ENCODE results near the gene RASD2.

GRCh38 chr22:35540595-35541253, at the start of gene RASD2:
- TF ChIP-seq POLR2A (IDR thresholded peaks at IDR 0.05; ENCODE audit: low read depth, low read length) = no peak
- no peak for TF ChIP-seq POLR2AphosphoS5 (IDR thresholded peaks at IDR 0.05; ENCODE audit: low read depth, low read length)
